ENCODE results near the gene POLG.

Gene POLG

DNA sequence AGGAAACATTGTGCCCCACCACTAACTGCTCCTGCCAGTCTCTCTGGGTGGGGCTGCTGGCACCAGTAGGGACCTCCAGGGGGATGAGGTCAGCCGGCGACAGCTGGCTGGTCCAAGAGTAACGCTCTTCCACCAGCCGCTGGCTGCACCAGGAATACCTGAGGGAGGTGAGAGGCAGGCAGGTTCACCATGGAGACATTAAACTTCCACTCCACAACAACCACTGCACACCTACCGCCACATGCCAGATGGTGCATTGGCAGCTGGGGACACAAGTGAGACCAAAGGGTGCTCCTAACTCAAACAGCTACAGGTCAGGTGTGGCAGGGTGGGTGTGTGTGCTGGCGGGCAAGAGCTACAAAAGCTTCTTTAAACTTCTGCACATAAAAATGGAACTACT lies 4.5 kb downstream of the POLG start:
- H3K27ac ChIP-seq (ENCODE audit: low read depth, low read length): no peak overlapping the region

DNA sequence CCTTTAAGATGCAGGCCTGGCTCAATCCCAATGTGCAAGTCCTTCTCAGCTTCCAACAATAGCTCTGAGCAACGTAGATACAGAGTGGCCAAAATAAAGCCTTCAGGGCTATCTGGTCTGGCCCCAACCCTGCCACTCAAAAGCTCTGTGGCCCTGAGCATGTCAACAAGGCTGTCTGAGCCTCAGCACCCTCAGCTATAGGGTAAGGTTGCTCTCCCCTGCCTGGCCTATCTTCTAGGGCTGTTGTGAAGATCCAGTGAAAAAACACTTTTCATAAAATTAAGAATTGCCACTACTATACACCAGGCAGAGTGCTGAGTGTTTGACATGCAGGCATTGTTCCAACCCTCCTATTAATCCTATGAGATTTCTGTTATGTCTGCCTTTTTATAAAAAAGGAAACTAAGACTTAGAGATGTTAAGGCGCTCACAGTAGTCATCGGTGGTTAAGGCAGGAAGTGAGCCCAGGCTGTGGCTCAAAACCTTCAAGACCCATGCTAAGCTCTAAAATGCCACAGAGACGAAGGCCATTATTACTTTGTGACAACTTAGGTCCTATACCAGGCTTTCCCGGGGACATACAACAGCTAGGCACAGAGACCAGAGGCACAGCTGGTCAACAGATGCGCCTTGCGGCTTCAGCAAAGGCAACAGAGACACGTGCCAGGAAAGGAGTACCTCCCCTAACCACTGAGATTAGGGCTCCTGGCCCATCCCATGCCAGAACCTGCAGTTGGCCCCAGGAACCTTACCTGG lies 5.1 kb downstream of the POLG start:
- H3K27ac ChIP-seq (ENCODE audit: low read depth, low read length): no peak overlapping the region
- H3K27me3 ChIP-seq (ENCODE audit: control insufficient read depth in 1 of 2, insufficient read depth in 2 of 2, low read length in 2 of 2): no peaks in the 10 kb centered on the region
- H3K9ac ChIP-seq (ENCODE audit: low read length): no peak overlapping the region
- H3K4me3 ChIP-seq (ENCODE audit: low read depth in 1 of 2, low read length in 2 of 2): no peak overlapping the region
- peaks cover 30% of the 10 kb centered on the region for H3K4me1 ChIP-seq (ENCODE audit: insufficient read depth, low read length)
- peaks cover 79% of the 10 kb centered on the region for H3K36me3 ChIP-seq (ENCODE audit: insufficient read depth, low read length)
- H3K9me3 ChIP-seq (ENCODE audit: low read length): no peaks in the 10 kb centered on the region

More for the DNA sequence above, 4.5 kb downstream of the POLG start:
- H3K4me1 ChIP-seq (ENCODE audit: insufficient read depth, low read length): peaks cover 30% of the 10 kb centered on the region
- H3K9me3 ChIP-seq (ENCODE audit: low read length): no peaks in the 10 kb centered on the region
- peaks cover 75% of the 10 kb centered on the region for H3K36me3 ChIP-seq (ENCODE audit: insufficient read depth, low read length)
- H3K9ac ChIP-seq (ENCODE audit: low read length): no peak overlapping the region
- no peaks in the 10 kb centered on the region for H3K27me3 ChIP-seq (ENCODE audit: control insufficient read depth in 1 of 2, insufficient read depth in 2 of 2, low read length in 2 of 2)
- no peak overlapping the region for H3K4me3 ChIP-seq (ENCODE audit: low read depth in 1 of 2, low read length in 2 of 2)

DNA sequence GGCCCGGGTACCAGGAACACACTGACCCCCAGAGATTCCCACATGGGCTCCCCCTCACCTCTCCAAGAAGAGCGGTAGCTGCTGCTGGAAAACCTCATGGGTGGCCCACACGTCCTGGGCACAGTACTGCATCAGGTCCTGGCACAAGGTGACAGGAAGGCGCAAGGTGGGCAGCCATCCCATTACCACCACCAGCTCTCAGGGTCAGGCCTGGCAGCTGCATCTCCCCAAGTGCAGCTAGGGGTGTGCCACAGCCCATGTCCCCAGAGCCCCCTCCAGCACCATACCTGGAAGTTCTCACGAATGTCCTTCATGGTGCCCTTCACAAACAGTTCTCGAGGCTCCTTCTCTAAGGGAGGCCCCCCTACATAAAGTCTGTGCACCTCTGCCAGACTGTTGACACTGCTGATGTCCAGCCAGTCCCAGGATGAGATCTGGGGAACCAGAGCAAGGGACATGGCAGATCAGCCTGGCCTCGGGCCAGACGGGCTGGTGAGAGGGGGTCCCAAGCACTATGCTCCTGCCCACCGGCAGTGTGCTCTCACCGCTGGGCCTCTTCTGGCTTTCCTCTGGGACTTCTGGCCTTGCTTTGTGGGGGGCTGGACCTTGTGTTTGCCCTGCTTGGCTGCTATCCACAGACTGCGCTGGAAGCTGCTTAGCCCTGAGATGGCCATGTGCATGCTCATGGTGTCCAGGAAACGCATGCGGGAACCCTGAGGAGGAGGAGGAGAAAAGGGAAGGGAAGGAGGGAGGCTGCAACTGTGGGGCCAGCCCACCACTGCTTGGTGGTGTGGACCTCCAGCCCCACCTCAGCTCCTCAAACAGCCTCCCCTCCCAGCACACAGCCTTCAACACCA lies 6.0 kb downstream of the POLG start:
- Histone ChIP-seq H3K4me3 (ENCODE audit: low read depth in 1 of 2, low read length in 2 of 2) (no peak overlapping the region), H3K36me3 (ENCODE audit: insufficient read depth, low read length) (peaks cover 88% of the 10 kb centered on the region), H3K9me3 (ENCODE audit: low read length) (no peaks in the 10 kb centered on the region), H3K27me3 (ENCODE audit: control insufficient read depth in 1 of 2, insufficient read depth in 2 of 2, low read length in 2 of 2) (no peaks in the 10 kb centered on the region), H3K4me1 (ENCODE audit: insufficient read depth, low read length) (peaks cover 27% of the 10 kb centered on the region), H3K9ac (ENCODE audit: low read length) (no peak overlapping the region), H3K27ac (ENCODE audit: low read depth, low read length) (no peak overlapping the region)

DNA sequence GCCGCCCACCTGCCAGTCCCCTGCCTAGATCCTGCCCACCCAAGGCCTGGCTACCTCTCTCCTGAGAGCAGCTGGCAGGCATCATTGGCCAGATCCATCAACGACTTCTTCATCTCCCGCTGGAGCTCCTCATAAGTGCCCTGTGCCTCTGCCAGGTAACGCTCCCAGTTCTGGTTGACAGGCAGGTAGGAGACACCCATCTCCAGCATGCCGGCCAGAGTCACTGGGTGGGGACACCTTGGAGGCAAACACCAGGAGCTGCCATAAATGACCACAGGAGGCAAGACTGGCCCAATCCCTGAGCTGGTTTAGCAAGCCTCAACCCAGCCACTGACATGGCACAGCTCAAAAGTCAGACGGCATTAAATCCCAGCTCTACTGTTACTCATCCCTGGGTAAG lies 7.5 kb downstream of the POLG start:
- Histone ChIP-seq H3K27ac (ENCODE audit: low read depth, low read length) (no peak overlapping the region), H3K4me1 (ENCODE audit: insufficient read depth, low read length) (peaks cover 14% of the 10 kb centered on the region), H3K36me3 (ENCODE audit: insufficient read depth, low read length) (peaks cover 95% of the 10 kb centered on the region), H3K9ac (ENCODE audit: low read length) (no peak overlapping the region), H3K27me3 (ENCODE audit: control insufficient read depth in 1 of 2, insufficient read depth in 2 of 2, low read length in 2 of 2) (no peaks in the 10 kb centered on the region), H3K4me3 (ENCODE audit: low read depth in 1 of 2, low read length in 2 of 2) (no peak overlapping the region), H3K9me3 (ENCODE audit: low read length) (no peaks in the 10 kb centered on the region)

DNA sequence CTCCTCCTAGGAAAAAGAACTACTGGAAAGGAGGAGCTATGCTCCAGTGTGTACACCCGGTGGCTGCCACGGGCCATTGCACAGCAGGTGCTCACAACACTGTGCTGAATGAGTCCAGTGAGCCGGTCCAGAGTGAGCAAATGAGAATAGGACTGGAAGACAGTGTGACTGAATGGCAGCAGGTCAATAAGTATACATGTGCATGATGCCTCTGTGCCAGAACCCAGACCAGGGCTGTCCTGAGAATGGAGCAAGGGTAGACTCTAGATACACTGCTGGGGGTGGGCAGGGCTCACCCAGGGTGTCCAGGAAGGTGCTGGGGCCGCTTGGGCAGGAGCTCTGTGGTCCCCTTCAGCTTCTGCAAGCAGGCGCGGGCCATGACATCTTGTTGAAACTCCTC lies 8.3 kb downstream of the POLG start:
- Histone ChIP-seq H3K36me3 (ENCODE audit: insufficient read depth, low read length) (peaks cover 95% of the 10 kb centered on the region), H3K27ac (ENCODE audit: low read depth, low read length) (no peak overlapping the region), H3K27me3 (ENCODE audit: control insufficient read depth in 1 of 2, insufficient read depth in 2 of 2, low read length in 2 of 2) (no peaks in the 10 kb centered on the region), H3K4me1 (ENCODE audit: insufficient read depth, low read length) (peaks cover 6% of the 10 kb centered on the region), H3K9me3 (ENCODE audit: low read length) (no peaks in the 10 kb centered on the region), H3K4me3 (ENCODE audit: low read depth in 1 of 2, low read length in 2 of 2) (no peak overlapping the region), H3K9ac (ENCODE audit: low read length) (no peak overlapping the region)

DNA sequence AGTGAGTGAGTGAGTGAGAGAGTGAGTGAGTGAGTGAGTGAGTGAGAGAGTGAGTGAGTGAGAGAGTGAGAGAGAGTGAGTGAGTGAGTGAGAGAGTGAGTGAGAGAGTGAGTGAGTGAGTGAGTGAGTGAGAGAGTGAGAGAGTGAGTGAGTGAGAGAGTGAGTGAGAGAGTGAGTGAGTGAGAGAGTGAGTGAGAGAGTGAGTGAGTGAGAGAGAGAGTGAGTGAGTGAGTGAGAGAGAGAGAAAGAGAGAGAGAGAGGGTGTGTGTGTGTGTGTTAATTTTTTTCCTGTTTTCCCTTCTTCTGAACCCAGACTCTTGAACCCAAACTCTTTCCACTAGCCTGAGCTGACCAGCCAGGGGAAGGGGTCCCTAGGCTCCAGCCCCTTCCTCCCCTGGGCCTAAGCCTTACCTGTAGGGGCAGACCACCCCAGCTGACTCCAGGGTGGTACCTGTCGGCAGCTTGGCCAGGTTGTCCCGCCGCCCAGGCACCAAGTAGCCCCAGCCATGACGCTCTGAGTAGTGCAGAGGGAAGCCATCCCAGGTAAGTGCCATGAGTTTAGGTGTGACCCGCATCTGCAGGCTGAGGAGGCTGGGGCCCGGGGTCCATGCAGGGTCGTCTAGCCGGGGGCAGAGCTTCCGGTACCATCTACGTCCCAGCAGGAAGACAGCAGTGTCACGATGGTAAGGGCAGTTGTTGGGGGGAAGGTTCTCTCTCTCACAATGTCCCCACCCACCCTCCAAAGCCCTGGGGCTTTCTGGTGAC lies 9.4 kb downstream of the POLG start:
- H3K36me3 ChIP-seq (ENCODE audit: insufficient read depth, low read length): peaks cover 95% of the 10 kb centered on the region
- no peaks in the 10 kb centered on the region for H3K27me3 ChIP-seq (ENCODE audit: control insufficient read depth in 1 of 2, insufficient read depth in 2 of 2, low read length in 2 of 2)
- no peak overlapping the region for H3K27ac ChIP-seq (ENCODE audit: low read depth, low read length)
- H3K9ac ChIP-seq (ENCODE audit: low read length): no peak overlapping the region
- no peaks in the 10 kb centered on the region for H3K4me1 ChIP-seq (ENCODE audit: insufficient read depth, low read length)
- no peaks in the 10 kb centered on the region for H3K9me3 ChIP-seq (ENCODE audit: low read length)
- H3K4me3 ChIP-seq (ENCODE audit: low read depth in 1 of 2, low read length in 2 of 2): no peak overlapping the region

DNA sequence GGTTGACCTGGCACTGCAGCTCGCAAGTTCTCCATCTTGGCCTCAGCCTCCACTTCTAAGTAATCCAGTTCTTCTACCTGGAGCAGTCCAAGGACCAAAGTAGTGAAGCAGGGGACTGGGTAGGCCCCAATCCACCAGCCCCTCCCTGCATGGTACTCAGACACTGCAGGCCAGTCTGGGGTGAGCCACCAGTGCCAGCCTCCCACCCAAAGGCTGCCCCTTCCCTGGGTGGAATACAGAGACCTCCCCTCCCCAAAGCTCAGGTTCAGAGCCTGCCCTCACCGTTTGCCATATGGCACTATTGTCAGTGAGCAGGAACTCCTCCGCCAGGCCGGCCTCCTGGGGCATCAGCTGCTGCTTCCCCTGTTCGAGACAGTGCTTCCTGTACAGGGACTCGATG lies 10.8 kb downstream of the POLG start:
- no peaks in the 10 kb centered on the region for H3K9me3 ChIP-seq (ENCODE audit: low read length)
- H3K27me3 ChIP-seq (ENCODE audit: control insufficient read depth in 1 of 2, insufficient read depth in 2 of 2, low read length in 2 of 2): no peaks in the 10 kb centered on the region
- H3K27ac ChIP-seq (ENCODE audit: low read depth, low read length): no peak overlapping the region
- no peaks in the 10 kb centered on the region for H3K4me1 ChIP-seq (ENCODE audit: insufficient read depth, low read length)
- no peak overlapping the region for H3K4me3 ChIP-seq (ENCODE audit: low read depth in 1 of 2, low read length in 2 of 2)
- H3K36me3 ChIP-seq (ENCODE audit: insufficient read depth, low read length): peaks cover 95% of the 10 kb centered on the region
- no peak overlapping the region for H3K9ac ChIP-seq (ENCODE audit: low read length)

DNA sequence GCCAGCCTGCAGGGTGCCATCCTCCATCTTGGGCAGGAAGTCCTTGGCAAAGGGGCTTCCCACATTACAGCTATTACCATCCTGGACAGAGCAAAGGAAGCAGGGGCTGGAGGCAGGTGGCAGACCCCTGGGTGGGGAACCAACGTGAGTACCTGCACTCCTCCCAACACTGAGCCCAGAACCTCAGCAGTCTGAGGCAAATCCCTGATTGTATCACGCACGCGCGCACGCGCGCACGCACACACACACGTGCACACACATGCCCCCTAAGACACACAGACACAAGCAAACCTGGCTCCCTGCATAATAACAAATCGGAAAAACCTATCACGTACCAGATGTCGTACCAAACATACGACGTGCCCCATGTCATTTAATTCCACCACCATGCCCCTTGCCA lies 11.8 kb downstream of the POLG start:
- no peak overlapping the region for H3K9ac ChIP-seq (ENCODE audit: low read length)
- H3K27ac ChIP-seq (ENCODE audit: low read depth, low read length): no peak overlapping the region
- H3K4me3 ChIP-seq (ENCODE audit: low read depth in 1 of 2, low read length in 2 of 2): no peak overlapping the region
- no peaks in the 10 kb centered on the region for H3K4me1 ChIP-seq (ENCODE audit: insufficient read depth, low read length)
- H3K27me3 ChIP-seq (ENCODE audit: control insufficient read depth in 1 of 2, insufficient read depth in 2 of 2, low read length in 2 of 2): no peaks in the 10 kb centered on the region
- peaks cover 92% of the 10 kb centered on the region for H3K36me3 ChIP-seq (ENCODE audit: insufficient read depth, low read length)
- H3K9me3 ChIP-seq (ENCODE audit: low read length): no peaks in the 10 kb centered on the region

DNA sequence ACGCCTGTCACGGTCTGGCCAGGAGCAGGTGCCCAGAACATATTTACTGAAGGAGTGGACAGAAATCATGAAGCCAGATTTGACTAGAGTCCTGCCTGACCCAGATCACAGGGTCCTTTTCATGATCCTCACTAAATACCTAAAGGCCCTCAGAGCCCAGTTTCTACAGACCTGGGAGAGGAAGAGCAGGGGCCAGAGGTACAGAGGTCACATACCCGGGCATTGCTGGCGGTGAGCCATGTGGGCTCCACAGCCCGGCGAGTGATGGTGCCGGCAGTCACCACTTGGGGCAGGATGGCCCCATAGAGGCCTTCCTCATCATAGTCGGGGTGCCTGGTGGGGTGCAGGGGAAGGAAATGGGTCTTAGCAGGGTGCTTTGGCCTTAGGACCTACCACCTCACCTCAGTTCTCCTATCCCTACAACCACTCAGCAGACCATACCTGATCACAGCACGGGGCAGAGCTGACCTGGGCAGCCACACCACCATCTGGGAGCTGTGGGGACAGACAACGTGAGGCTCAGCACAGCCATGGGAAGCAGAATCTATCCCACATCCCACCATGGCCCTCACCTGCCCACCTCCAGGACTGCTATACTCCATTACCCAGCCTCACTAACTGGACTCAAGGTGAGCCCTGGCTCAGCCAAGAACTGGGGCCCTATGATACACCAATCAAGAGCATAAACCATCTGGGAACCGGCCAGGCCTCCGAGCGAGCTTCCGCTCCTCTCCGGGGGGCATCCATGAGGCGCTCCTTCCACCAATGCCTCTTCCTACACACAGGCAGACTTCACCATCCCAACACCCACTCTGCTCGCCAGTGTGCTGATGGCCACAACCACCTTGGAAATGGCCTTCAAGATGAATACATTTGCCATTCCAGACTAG lies 12.9 kb downstream of the POLG start:
- no peak overlapping the region for H3K9ac ChIP-seq (ENCODE audit: low read length)
- H3K4me3 ChIP-seq (ENCODE audit: low read depth in 1 of 2, low read length in 2 of 2): no peak overlapping the region
- no peaks in the 10 kb centered on the region for H3K4me1 ChIP-seq (ENCODE audit: insufficient read depth, low read length)
- H3K9me3 ChIP-seq (ENCODE audit: low read length): no peaks in the 10 kb centered on the region
- H3K27me3 ChIP-seq (ENCODE audit: control insufficient read depth in 1 of 2, insufficient read depth in 2 of 2, low read length in 2 of 2): no peaks in the 10 kb centered on the region
- H3K27ac ChIP-seq (ENCODE audit: low read depth, low read length): no peak overlapping the region
- peaks cover 92% of the 10 kb centered on the region for H3K36me3 ChIP-seq (ENCODE audit: insufficient read depth, low read length)

DNA sequence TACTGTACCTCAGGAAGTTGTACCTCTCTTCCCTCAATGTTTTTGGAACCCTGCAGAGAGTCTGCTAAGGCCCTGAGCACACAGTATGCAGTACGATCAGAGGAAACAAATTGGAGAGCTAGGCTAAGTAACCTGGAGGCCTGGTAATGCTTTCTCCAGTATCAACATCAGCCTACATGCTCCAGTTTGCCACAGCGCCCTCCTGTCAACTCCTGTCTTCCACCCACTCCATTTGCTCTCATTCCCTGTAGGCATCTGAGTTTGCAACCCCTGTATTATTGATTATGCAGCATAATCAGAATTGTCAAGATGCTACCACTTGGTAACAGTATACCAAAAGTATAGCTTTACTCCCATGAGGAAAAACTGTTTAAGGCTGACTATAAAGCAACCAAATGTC lies 14.4 kb downstream of the POLG start:
- H3K36me3 ChIP-seq (ENCODE audit: insufficient read depth, low read length): peaks cover 92% of the 10 kb centered on the region
- no peak overlapping the region for H3K9ac ChIP-seq (ENCODE audit: low read length)
- no peaks in the 10 kb centered on the region for H3K9me3 ChIP-seq (ENCODE audit: low read length)

More for the DNA sequence above, 14.4 kb downstream of the POLG start:
- no peak overlapping the region for H3K27ac ChIP-seq (ENCODE audit: low read depth, low read length)
- H3K4me3 ChIP-seq (ENCODE audit: low read depth in 1 of 2, low read length in 2 of 2): no peak overlapping the region
- H3K4me1 ChIP-seq (ENCODE audit: insufficient read depth, low read length): no peaks in the 10 kb centered on the region
- H3K27me3 ChIP-seq (ENCODE audit: control insufficient read depth in 1 of 2, insufficient read depth in 2 of 2, low read length in 2 of 2): no peaks in the 10 kb centered on the region
